C4-2B (cell line): ENCODE results near the gene NBAS.

ENCODE experiments used
- CTCF ChIP-seq: fragments of 450-650 bp; conservative IDR thresholded peaks from 2 replicates; pipeline ENCODE4 v1.5.1; 2017; ENCODE audit warnings: mild to moderate bottlenecking
- ZFX ChIP-seq: fragments of 450-650 bp; IDR thresholded peaks from 2 replicates; pipeline ENCODE4 v1.6.1; 2017

- no peak for TF ChIP-seq CTCF
- TF ChIP-seq ZFX = no peak
Measured at GRCh38 chr2:15246870-15247269, 314.3 kb downstream of the NBAS start.
